ENCODE data around the gene TM2D3. TPM values are rescaled to one million over a fixed set of nuclear protein-coding genes. Genes with fewer than 3 reads are reported as not detected.

TM2D3 gene
- total and polyA plus RNA-seq, 10 of the 15 experiments (the other 5 are each of a cell fraction or from before 2014, with no cell fraction given), result 28.3 to 84.5 (median 45.0) TPM

DNA sequence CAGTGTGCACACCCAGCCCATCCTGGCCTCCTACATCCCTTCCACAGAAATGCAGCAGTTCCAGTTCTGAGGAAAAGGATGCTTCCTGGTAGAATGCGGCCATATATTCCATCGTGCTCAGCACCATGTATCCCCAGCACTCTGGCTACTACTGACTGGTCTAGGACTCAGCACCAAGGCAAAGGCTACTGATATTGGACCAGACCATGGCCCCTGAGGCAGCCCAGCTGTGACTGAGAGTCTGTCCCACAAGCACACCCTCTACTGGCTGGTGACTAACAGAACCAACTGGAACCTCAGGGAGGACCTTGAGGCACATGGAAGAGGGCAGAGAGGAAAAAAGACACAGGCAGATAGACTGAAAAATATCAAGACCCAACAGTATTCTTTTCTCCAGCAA, 42.1 kb upstream of the TM2D3 start:
- no peak overlapping the region for H2AFZ ChIP-seq (ENCODE audit: control insufficient read depth, low read depth, low read length)
- no TSS peak for BruUV-seq (replicated peaks)
- WGBS (ENCODE audit: insufficient coverage, insufficient replicate concordance, low lambda C conversion rate, missing lambda C conversion rate), result 93% methylated on average over 2 of the region's 2 CpGs
- ChIA-PET SMC1A (ENCODE audit: uncharacterized antibody, unreplicated experiment) (no interaction called here), POLR2A (no interaction called here), RAD21 (ENCODE audit: unreplicated experiment) (no interaction called here), CTCF (no interaction called here)
- TF ChIP-seq, protein P1, sequence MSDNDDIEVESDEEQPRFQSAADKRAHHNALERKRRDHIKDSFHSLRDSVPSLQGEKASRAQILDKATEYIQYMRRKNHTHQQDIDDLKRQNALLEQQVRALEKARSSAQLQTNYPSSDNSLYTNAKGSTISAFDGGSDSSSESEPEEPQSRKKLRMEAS (IDR thresholded peaks at IDR 0.05; ENCODE audit: low read depth, low read length), result no peak
- TF ChIP-seq IKZF1 (conservative IDR thresholded peaks at IDR 0.05), result no peak
- TF ChIP-seq IKZF2 (IDR thresholded peaks at IDR 0.05), result no peak
- TF ChIP-seq PML (IDR thresholded peaks at IDR 0.05; ENCODE audit: low read length), result no peak
- TF ChIP-seq SREBF2 (IDR thresholded peaks at IDR 0.05; ENCODE audit: low read length), result no peak
- no peak for TF ChIP-seq TCF12 (IDR thresholded peaks at IDR 0.05; ENCODE audit: low read depth, low read length)
- FAIRE-seq, result no peak
- H3K79me2 ChIP-seq (ENCODE audit: control insufficient read depth, insufficient read depth, low read length), result no peaks in the 10 kb centered on the region
- in situ Hi-C loops (cut with MboI), result no loop called here
- H3K4me2 ChIP-seq (ENCODE audit: control insufficient read depth, insufficient read depth), result no peak overlapping the region
- H3K9me3 ChIP-seq (replicated peaks; ENCODE audit: control insufficient read depth, insufficient read depth, low read length), result peaks cover 1% of the 10 kb centered on the region; the same call in 2 of the 3 replicates
- H3K27ac ChIP-seq (ENCODE audit: control insufficient read depth, insufficient read depth), result no peak overlapping the region
- ATAC-seq, result no peak
- H3K27me3 ChIP-seq (replicated peaks in 1 of 2; ENCODE audit: control insufficient read depth in 2 of 2, insufficient read depth in 2 of 2, low read length in 1 of 2), result no peaks in the 10 kb centered on the region
- no peak for DNase-seq (ENCODE audit: low read depth, low spot score)
- no peaks in the 10 kb centered on the region for H4K20me1 ChIP-seq (ENCODE audit: control insufficient read depth, insufficient read depth)
- H3K4me3 ChIP-seq, result no peak overlapping the region
- intact Hi-C loops (cut with micrococcal nuclease; ENCODE audit: unreplicated experiment), result no loop called here
- H3K36me3 ChIP-seq (ENCODE audit: control insufficient read depth in 2 of 2, insufficient read depth in 2 of 2, low read length in 1 of 2), result peaks cover 0 to 7% of the 10 kb centered on the region in 2 experiments; a peak in 2 of 4 replicates
- H3K9ac ChIP-seq (ENCODE audit: control insufficient read depth, insufficient read depth, low read length), result no peak overlapping the region
- H3K4me1 ChIP-seq (ENCODE audit: control insufficient read depth, insufficient read depth, low read length), result peaks cover 10% of the 10 kb centered on the region

DNA sequence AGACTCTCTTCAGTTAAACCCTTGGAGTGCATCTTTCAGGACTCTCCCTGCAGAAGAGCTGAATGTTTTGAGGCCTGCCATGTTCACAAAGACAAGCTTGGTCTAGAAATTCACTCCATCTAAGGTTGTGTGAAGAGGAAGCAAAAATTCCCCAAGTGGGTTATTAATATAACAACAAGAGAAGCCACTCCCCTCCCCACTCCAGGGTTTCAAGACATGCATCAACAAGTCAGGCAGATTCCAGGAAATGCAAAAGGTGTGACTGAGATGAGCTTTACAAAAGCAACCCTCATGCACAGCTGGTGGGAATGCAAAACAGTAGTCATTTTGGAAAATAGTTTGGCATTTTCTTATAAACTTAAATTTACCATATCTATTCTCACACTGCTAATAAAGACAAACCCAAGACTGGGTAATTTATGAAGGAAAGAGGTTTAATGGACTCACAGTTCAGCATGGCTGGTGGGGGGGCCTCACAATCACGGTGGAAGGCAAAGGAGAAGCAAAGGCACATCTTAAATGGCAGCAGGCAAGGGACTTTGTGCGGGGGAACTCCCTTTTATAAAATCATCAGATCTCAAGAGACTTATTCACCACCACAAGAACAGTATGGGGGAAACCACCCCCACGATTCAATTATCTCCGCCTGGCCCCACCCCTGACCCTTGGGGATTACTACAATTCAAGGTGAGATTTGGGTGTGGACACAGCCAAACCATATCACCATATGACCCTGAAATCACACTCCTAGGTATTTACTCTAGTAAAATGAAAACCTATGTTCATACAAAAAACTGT, 40.8 kb upstream of the TM2D3 start:
- WGBS (ENCODE audit: insufficient coverage, insufficient replicate concordance, low lambda C conversion rate, missing lambda C conversion rate), result 26% methylated on average over 4 of the region's 4 CpGs

More for the DNA sequence above, 40.8 kb upstream of the TM2D3 start:
- Histone ChIP-seq H3K27ac (ENCODE audit: control insufficient read depth, insufficient read depth) (peak overlapping the region; percentile 18; the same call in 1 of the 2 replicates), H3K4me1 (ENCODE audit: control insufficient read depth, insufficient read depth, low read length) (peaks cover 10% of the 10 kb centered on the region), H3K79me2 (ENCODE audit: control insufficient read depth, insufficient read depth, low read length) (no peaks in the 10 kb centered on the region), H3K9me3 (replicated peaks; ENCODE audit: control insufficient read depth, insufficient read depth, low read length) (peaks cover 1% of the 10 kb centered on the region; the same call in 2 of the 3 replicates), H3K4me2 (ENCODE audit: control insufficient read depth, insufficient read depth) (no peak overlapping the region), H3K36me3 (ENCODE audit: control insufficient read depth in 2 of 2, insufficient read depth in 2 of 2, low read length in 1 of 2) (peaks cover 0 to 7% of the 10 kb centered on the region in 2 experiments; a peak in 2 of 4 replicates), H3K27me3 (replicated peaks in 1 of 2; ENCODE audit: control insufficient read depth in 2 of 2, insufficient read depth in 2 of 2, low read length in 1 of 2) (no peaks in the 10 kb centered on the region), H2AFZ (ENCODE audit: control insufficient read depth, low read depth, low read length) (no peak overlapping the region), H3K9ac (ENCODE audit: control insufficient read depth, insufficient read depth, low read length) (no peak overlapping the region), H3K4me3 (no peak overlapping the region), H4K20me1 (ENCODE audit: control insufficient read depth, insufficient read depth) (no peaks in the 10 kb centered on the region)
- ChIA-PET CTCF (no interaction called here), RAD21 (ENCODE audit: unreplicated experiment) (no interaction called here), POLR2A (no interaction called here), SMC1A (ENCODE audit: uncharacterized antibody, unreplicated experiment) (interaction anchor here (1.4 kb wide), 1 partner anchor 25 kb away, joined by 3 read pairs; no protein-coding TSS in a partner anchor)
- in situ Hi-C loops (cut with MboI), result no loop called here
- ATAC-seq (peak; percentile 55), DNase-seq (ENCODE audit: low read depth, low spot score) (no peak), FAIRE-seq (no peak)
- TF ChIP-seq SMAD5 (IDR thresholded peaks at IDR 0.05; ENCODE audit: low read depth), result no peak
- no peak for TF ChIP-seq CBFB (IDR thresholded peaks at IDR 0.05; ENCODE audit: low read depth)
- peak; percentile 59 for TF ChIP-seq MEF2B (IDR thresholded peaks at IDR 0.05; ENCODE audit: partially characterized antibody, poor library complexity, severe bottlenecking)
- no TSS peak for BruUV-seq (replicated peaks)
- intact Hi-C loops (cut with micrococcal nuclease; ENCODE audit: unreplicated experiment), result no loop called here
